DND-41 (cell line): ENCODE results near the gene RRP15.
A peak's percentile ranks its signal among the peaks of the same experiment; 100 is the strongest.

Experiments
- ATAC-seq: fragments of 200-7000 bp; cut with Tn5 transposase; 3 replicates; pipeline ENCODE4 v1.9.1; 2021; ENCODE audit warnings: low read depth; ENCODE audit not compliant: insufficient read depth
- DNase-seq: peaks from one replicate; pipeline ENCODE4 v3.0.0-alpha.2; 2020
- H2AFZ ChIP-seq: 2 replicates; pipeline ENCODE4 v1.6.0; 2012; ENCODE audit warnings: low read depth, low read length
- H3K27ac ChIP-seq: 2 replicates; pipeline ENCODE4 v1.5.1; 2012; ENCODE audit warnings: low read length, inconsistent platforms
- H3K27me3 ChIP-seq: fragments of 200-600 bp; sonication (generic); 2 replicates; pipeline ENCODE4 v1.6.0; 2012; ENCODE audit warnings: low read length, mild to moderate bottlenecking, inconsistent platforms; ENCODE audit not compliant: insufficient read depth, poor library complexity
- H3K36me3 ChIP-seq: 2 replicates; pipeline ENCODE4 v1.5.1; 2012; ENCODE audit warnings: low read length, inconsistent platforms; ENCODE audit not compliant: insufficient read depth
- H3K4me1 ChIP-seq: 2 replicates; pipeline ENCODE4 v1.5.1; 2012; ENCODE audit warnings: mild to moderate bottlenecking, low read length; ENCODE audit not compliant: insufficient read depth
- H3K4me2 ChIP-seq: 2 replicates; pipeline ENCODE4 v1.6.0; 2012; ENCODE audit warnings: mild to moderate bottlenecking, moderate library complexity, low read length, inconsistent platforms; ENCODE audit not compliant: insufficient read depth
- H3K4me3 ChIP-seq, 2 experiments: fragments of 200-600 bp in 1 of 2; shearing (Covaris generic) in 1 of 2; 2 replicates each; pipeline ENCODE4 v1.5.1; 2012 to 2016; ENCODE audit warnings: inconsistent platforms in 2 of 2, low read length in 2 of 2, mild to moderate bottlenecking in 2 of 2, low read depth in 1 of 2, moderate library complexity in 1 of 2
- H3K79me2 ChIP-seq: 2 replicates; pipeline ENCODE4 v1.6.0; 2012; ENCODE audit warnings: low read length, inconsistent platforms; ENCODE audit not compliant: insufficient read depth
- H3K9ac ChIP-seq: 2 replicates; pipeline ENCODE4 v1.6.0; 2012; ENCODE audit warnings: low read depth, mild to moderate bottlenecking, inconsistent platforms, low read length, moderate library complexity
- H3K9me3 ChIP-seq: 2 replicates; pipeline ENCODE4 v1.5.1; 2012; ENCODE audit warnings: low read length, moderate library complexity, mild to moderate bottlenecking, inconsistent platforms; ENCODE audit not compliant: insufficient read depth, severe bottlenecking
- H4K20me1 ChIP-seq: 2 replicates; pipeline ENCODE4 v1.6.0; 2012; ENCODE audit warnings: low read length; ENCODE audit not compliant: insufficient read depth
- CTCF ChIP-seq: IDR thresholded peaks from 2 replicates; pipeline ENCODE4 v1.5.1; 2012; ENCODE audit warnings: borderline replicate concordance, low read length, moderate library complexity, mild to moderate bottlenecking; ENCODE audit not compliant: poor library complexity, severe bottlenecking; ENCODE audit errors: extremely low read depth
- EZH2 ChIP-seq: IDR thresholded peaks from 3 replicates; pipeline ENCODE4 v1.6.1; 2012; ENCODE audit warnings: borderline replicate concordance, low read depth, mild to moderate bottlenecking, moderate library complexity, low read length, inconsistent platforms; ENCODE audit not compliant: severe bottlenecking

RRP15 gene

GRCh38 chr1:218284377-218284916, 646 bp upstream of the RRP15 start:
- Histone ChIP-seq H3K9me3 (no peaks in the 10 kb centered on the region), H3K4me3 (peak overlapping the region in 1 of 2 experiments; percentile 84; a peak in 2 of 4 replicates), H3K79me2 (peaks cover 40% of the 10 kb centered on the region), H3K27ac (peak overlapping the region; percentile 65; the same call in 1 of the 2 replicates), H3K27me3 (no peaks in the 10 kb centered on the region), H3K4me1 (peaks cover 24% of the 10 kb centered on the region), H3K4me2 (peak overlapping the region; percentile 88), H4K20me1 (no peaks in the 10 kb centered on the region), H3K9ac (no peak overlapping the region), H2AFZ (peak overlapping the region; percentile 92), H3K36me3 (no peaks in the 10 kb centered on the region)
- DNase-seq (no peak), ATAC-seq (no peak)
- TF ChIP-seq CTCF, result no peak
- no peak for TF ChIP-seq EZH2

- peaks cover 30% of the 10 kb centered on the region; the same call in 1 of the 2 replicates for H3K79me2 ChIP-seq
- no peaks in the 10 kb centered on the region for H3K27me3 ChIP-seq
- ATAC-seq, result no peak
- H3K4me1 ChIP-seq, result 0 out of 2 replicates have a peak, but pooled peaks cover 3% of the 10 kb centered on the region
- no peak overlapping the region for H3K4me3 ChIP-seq
- H3K9me3 ChIP-seq, result no peaks in the 10 kb centered on the region
- no peak for DNase-seq
- H4K20me1 ChIP-seq, result 0 out of 2 replicates have a peak, but pooled peaks cover 3% of the 10 kb centered on the region
- no peak for TF ChIP-seq CTCF
- TF ChIP-seq EZH2, result no peak
- no peaks in the 10 kb centered on the region for H3K36me3 ChIP-seq
- no peak overlapping the region for H2AFZ ChIP-seq
- no peak overlapping the region for H3K27ac ChIP-seq
- no peak overlapping the region for H3K4me2 ChIP-seq
- H3K9ac ChIP-seq, result no peak overlapping the region
Observed at GRCh38 chr1:218292515-218292914, 7.4 kb downstream of the RRP15 start.

- no peak overlapping the region for H3K4me3 ChIP-seq
- H3K9me3 ChIP-seq, result no peaks in the 10 kb centered on the region
- no peak overlapping the region for H3K4me2 ChIP-seq
- ATAC-seq, result no peak
- no peak overlapping the region for H3K27ac ChIP-seq
- peaks cover 6% of the 10 kb centered on the region; the same call in 1 of the 2 replicates for H4K20me1 ChIP-seq
- no peak for TF ChIP-seq CTCF
- no peak for TF ChIP-seq EZH2
- no peak for DNase-seq
- no peaks in the 10 kb centered on the region for H3K27me3 ChIP-seq
- H3K4me1 ChIP-seq, result no peaks in the 10 kb centered on the region
- H3K9ac ChIP-seq, result no peak overlapping the region
- peaks cover 13% of the 10 kb centered on the region; the same call in 1 of the 2 replicates for H3K79me2 ChIP-seq
- H2AFZ ChIP-seq, result no peak overlapping the region
- no peaks in the 10 kb centered on the region for H3K36me3 ChIP-seq
Observed at GRCh38 chr1:218294546-218294945, 9.5 kb downstream of the RRP15 start.
